DND-41 (cell line): ENCODE data around the gene CCDC136.

Source experiments
- ATAC-seq: fragments of 200-7000 bp; cut with Tn5 transposase; 3 replicates; pipeline ENCODE4 v1.9.1; 2021; ENCODE audit warnings: low read depth; ENCODE audit not compliant: insufficient read depth
- DNase-seq: peaks from one replicate; pipeline ENCODE4 v3.0.0-alpha.2; 2020
- H2AFZ ChIP-seq: 2 replicates; pipeline ENCODE4 v1.6.0; 2012; ENCODE audit warnings: low read depth, low read length
- H3K27ac ChIP-seq: 2 replicates; pipeline ENCODE4 v1.5.1; 2012; ENCODE audit warnings: low read length, inconsistent platforms
- H3K27me3 ChIP-seq: fragments of 200-600 bp; sonication (generic); 2 replicates; pipeline ENCODE4 v1.6.0; 2012; ENCODE audit warnings: low read length, mild to moderate bottlenecking, inconsistent platforms; ENCODE audit not compliant: insufficient read depth, poor library complexity
- H3K36me3 ChIP-seq: 2 replicates; pipeline ENCODE4 v1.5.1; 2012; ENCODE audit warnings: low read length, inconsistent platforms; ENCODE audit not compliant: insufficient read depth
- H3K4me1 ChIP-seq: 2 replicates; pipeline ENCODE4 v1.5.1; 2012; ENCODE audit warnings: mild to moderate bottlenecking, low read length; ENCODE audit not compliant: insufficient read depth
- H3K4me2 ChIP-seq: 2 replicates; pipeline ENCODE4 v1.6.0; 2012; ENCODE audit warnings: mild to moderate bottlenecking, moderate library complexity, low read length, inconsistent platforms; ENCODE audit not compliant: insufficient read depth
- H3K4me3 ChIP-seq, 2 experiments: fragments of 200-600 bp in 1 of 2; shearing (Covaris generic) in 1 of 2; 2 replicates each; pipeline ENCODE4 v1.5.1; 2012 to 2016; ENCODE audit warnings: inconsistent platforms in 2 of 2, low read length in 2 of 2, mild to moderate bottlenecking in 2 of 2, low read depth in 1 of 2, moderate library complexity in 1 of 2
- H3K79me2 ChIP-seq: 2 replicates; pipeline ENCODE4 v1.6.0; 2012; ENCODE audit warnings: low read length, inconsistent platforms; ENCODE audit not compliant: insufficient read depth
- H3K9ac ChIP-seq: 2 replicates; pipeline ENCODE4 v1.6.0; 2012; ENCODE audit warnings: low read depth, mild to moderate bottlenecking, inconsistent platforms, low read length, moderate library complexity
- H3K9me3 ChIP-seq: 2 replicates; pipeline ENCODE4 v1.5.1; 2012; ENCODE audit warnings: low read length, moderate library complexity, mild to moderate bottlenecking, inconsistent platforms; ENCODE audit not compliant: insufficient read depth, severe bottlenecking
- H4K20me1 ChIP-seq: 2 replicates; pipeline ENCODE4 v1.6.0; 2012; ENCODE audit warnings: low read length; ENCODE audit not compliant: insufficient read depth
- CTCF ChIP-seq: IDR thresholded peaks from 2 replicates; pipeline ENCODE4 v1.5.1; 2012; ENCODE audit warnings: borderline replicate concordance, low read length, moderate library complexity, mild to moderate bottlenecking; ENCODE audit not compliant: poor library complexity, severe bottlenecking; ENCODE audit errors: extremely low read depth
- EZH2 ChIP-seq: IDR thresholded peaks from 3 replicates; pipeline ENCODE4 v1.6.1; 2012; ENCODE audit warnings: borderline replicate concordance, low read depth, mild to moderate bottlenecking, moderate library complexity, low read length, inconsistent platforms; ENCODE audit not compliant: severe bottlenecking

CCDC136 gene

GRCh38 chr7:128791121-128791971, at the start of gene CCDC136:
TSS of gene CCDC136 (plus strand) at chr7:128791968. CDS start at chr7:128792412, 444 bp downstream.
- peaks cover 11% of the 10 kb centered on the region for H3K36me3 ChIP-seq
- peak within 1 kb of the TSS; percentile 99 for H3K4me2 ChIP-seq
- DNase-seq (peak; percentile 86), ATAC-seq (peak; percentile 88)
- peaks cover 7% of the 10 kb centered on the region for H3K27me3 ChIP-seq
- peak within 1 kb of the TSS; percentile 71 for H3K27ac ChIP-seq
- peak within 1 kb of the TSS; percentile 93 to 99 for H3K4me3 ChIP-seq
- TF ChIP-seq EZH2 (no peak), CTCF (no peak)
- H3K79me2 ChIP-seq = 0 out of 2 replicates have a peak, but pooled peaks cover 7% of the 10 kb centered on the region
- peaks cover 21% of the 10 kb centered on the region for H3K4me1 ChIP-seq
- H4K20me1 ChIP-seq = no peaks in the 10 kb centered on the region
- H3K9ac ChIP-seq = peak within 1 kb of the TSS; percentile 86
- H2AFZ ChIP-seq = peak within 1 kb of the TSS; percentile 99
- no peaks in the 10 kb centered on the region for H3K9me3 ChIP-seq

DNA sequence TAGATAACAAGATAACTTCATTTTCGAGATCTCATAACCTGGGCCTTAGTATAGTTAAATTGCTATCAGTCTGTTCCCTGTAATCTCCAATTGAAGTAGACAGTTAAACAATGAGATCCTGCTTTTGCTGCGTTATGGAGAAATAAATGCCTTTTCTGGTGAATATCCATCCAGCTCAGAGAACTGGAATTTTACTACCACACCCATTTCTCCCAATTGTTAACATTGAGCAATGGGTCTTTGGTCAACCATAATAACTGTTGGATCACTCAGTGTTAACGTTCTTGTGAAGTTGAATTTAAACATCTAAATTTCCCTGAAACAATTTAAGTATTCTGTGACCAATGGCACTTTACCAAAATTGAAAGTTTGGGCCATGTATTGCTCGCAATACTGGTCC, 49.6 kb upstream of the CCDC136 start:
- ATAC-seq (no peak), DNase-seq (no peak)
- peaks cover 81% of the 10 kb centered on the region for H3K79me2 ChIP-seq
- H4K20me1 ChIP-seq = peaks cover 62% of the 10 kb centered on the region
- no peaks in the 10 kb centered on the region for H3K9me3 ChIP-seq
- TF ChIP-seq EZH2 (no peak), CTCF (no peak)
- peaks cover 11% of the 10 kb centered on the region for H3K36me3 ChIP-seq
- H3K9ac ChIP-seq = no peak overlapping the region
- H3K4me2 ChIP-seq = 0 out of 2 replicates have a peak overlapping the region, but pooled peaks have one; percentile 0
- peaks cover 39% of the 10 kb centered on the region for H3K4me1 ChIP-seq
- no peak overlapping the region for H2AFZ ChIP-seq
- H3K27me3 ChIP-seq = no peaks in the 10 kb centered on the region
- H3K27ac ChIP-seq = no peak overlapping the region
- H3K4me3 ChIP-seq = no peak overlapping the region

DNA sequence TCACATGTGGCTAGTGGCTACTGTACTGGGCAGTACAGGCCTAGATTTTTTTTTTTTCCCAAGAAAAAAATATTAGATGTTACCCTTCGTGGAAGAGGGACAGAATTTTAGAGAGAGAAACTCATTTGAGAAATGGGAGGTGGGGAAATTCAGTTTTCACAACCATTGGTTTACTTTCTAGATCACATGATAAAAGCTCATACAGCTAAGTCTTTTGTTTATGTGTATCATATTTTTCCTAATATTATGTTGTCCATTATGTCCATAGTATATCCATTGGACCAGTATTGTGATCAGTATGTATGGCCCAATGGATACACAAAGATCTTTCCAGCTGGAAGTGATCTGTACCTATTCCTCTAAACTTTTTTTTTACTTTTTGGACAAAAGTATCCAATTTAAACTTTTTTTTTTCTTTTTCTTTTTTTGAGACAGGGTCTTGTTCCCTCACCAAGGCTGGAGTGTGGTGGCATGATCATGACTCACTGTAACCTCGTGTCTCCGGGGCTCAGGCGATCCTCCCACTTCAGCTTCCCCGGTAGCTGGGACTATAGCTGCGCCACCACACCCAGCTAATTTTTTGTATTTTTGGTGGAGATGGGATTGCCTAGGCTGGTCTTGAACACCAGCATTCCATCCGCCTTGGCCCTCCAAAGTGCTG, 48.5 kb upstream of the CCDC136 start:
- H3K4me3 ChIP-seq = no peak overlapping the region
- H3K79me2 ChIP-seq = peaks cover 91% of the 10 kb centered on the region
- peaks cover 37% of the 10 kb centered on the region for H3K4me1 ChIP-seq
- no peak overlapping the region for H3K9ac ChIP-seq
- no peak overlapping the region for H3K27ac ChIP-seq
- H3K9me3 ChIP-seq = no peaks in the 10 kb centered on the region
- H3K36me3 ChIP-seq = peaks cover 18% of the 10 kb centered on the region
- peaks cover 69% of the 10 kb centered on the region for H4K20me1 ChIP-seq
- H3K4me2 ChIP-seq = 0 out of 2 replicates have a peak overlapping the region, but pooled peaks have one; percentile 5
- ATAC-seq = no peak
- TF ChIP-seq EZH2 (no peak), CTCF (no peak)
- H2AFZ ChIP-seq = no peak overlapping the region
- H3K27me3 ChIP-seq = no peaks in the 10 kb centered on the region
- DNase-seq = no peak
